ENCODE results near the gene SP2.

SP2 gene

GRCh38 chr17:47973541-47973940 is 77.5 kb downstream of the SP2 start:
- DNase-seq (ENCODE audit: low spot score): no peak

GRCh38 chr17:47975189-47975822 is 79.3 kb downstream of the SP2 start:
- DNase-seq (ENCODE audit: low spot score): no peak

DNA sequence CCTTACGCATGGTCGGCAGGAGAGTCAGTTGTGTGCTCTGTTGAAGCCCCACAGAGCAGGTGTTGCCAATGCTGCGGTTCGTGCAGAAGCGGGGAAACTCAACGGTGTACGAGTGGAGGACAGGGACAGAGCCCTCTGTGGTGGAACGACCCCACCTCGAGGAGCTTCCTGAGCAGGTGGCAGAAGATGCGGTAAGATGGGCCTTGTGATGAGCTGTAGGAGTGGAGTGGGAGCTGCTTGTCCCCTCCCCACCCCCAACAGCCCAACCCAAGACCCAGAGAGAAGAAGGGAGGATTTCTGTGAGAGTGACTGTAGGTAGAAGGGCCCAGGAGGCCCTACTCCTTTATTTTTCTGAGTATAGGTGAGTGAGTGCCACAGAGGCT is 79.8 kb downstream of the SP2 start:
- DNase-seq (ENCODE audit: low spot score): no peak

DNA sequence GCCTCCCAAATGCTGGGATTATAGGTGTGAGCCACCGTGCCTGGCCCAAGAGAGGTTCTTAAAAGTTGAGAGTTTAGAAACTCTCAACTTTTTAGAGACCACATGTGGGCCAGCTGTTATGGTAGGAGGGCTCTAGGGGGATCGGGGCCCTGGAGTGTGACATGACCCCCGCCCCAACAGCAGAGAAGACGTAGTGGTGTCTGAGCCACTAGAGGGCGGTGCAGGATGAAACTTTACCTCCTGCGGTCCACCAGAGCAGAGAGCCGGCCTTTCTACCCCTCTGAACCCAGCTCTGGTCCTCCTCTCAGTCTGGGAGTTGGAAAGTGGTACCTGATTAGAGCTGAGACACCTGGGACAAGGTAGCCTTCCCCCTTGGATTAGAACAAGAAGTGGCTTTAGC is 82.3 kb downstream of the SP2 start:
- peak; percentile 84 for DNase-seq (ENCODE audit: low spot score)
